ENCODE results near the gene COL26A1.
A peak's percentile ranks its signal among the peaks of the same experiment; 100 is the strongest.
"Not testable (repeated sequence)": the region's sequence is repeated elsewhere in the genome, so short reads cannot be mapped to it uniquely, and the experiment has no call there.

The COL26A1 gene

DNA sequence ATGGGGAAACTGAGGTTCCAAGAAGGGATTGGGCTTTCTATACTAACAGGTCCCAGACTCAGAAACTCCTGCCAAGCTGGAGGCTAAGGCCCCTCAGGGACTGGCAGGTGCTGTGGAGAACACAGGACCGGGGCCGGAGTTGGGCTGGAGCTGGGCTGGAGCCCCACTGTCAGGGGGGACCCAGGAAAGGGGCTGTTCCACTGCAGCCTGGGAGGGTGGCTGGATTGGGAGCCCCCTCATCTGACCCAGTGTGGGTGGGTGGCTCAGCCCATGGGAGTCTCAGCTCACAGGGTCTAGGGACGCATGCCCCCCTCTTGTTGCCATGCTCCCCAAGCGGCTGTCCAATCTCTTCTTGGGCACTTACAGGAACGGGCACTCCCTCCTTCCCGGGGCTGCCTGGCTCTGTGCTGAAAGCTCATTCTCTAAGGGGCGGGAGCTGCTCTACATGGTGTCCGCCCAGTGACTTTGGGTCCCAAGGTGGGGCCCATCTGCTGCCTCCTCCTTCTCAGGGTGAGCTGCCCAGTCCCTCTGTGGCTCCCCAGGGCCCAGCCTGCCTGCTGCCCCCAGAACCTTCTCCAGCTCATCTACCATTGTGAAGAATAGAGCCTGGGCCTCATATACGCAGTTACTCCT, 139.9 kb downstream of the COL26A1 start:
- no peak for DNase-seq (ENCODE audit: low spot score)

DNA sequence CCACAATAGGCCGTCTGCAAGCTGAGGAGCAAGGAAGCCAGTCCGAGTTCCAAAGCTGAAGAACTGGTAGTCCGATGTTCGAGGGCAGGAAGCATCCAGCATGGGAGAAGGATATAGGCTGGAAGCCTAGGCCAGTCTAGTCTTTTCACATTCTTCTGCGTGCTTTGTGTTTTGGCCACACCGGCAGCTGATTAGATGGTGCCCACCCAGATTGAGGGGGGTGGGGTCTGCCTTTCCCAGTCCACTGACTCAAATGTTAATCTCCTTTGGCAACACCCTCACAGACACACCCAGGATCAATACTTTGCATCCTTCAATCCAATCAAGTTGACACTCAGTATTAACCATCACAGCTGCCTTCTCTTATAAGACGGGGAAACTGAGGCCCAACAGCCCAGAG, 142.8 kb downstream of the COL26A1 start:
- not testable (repeated sequence) for DNase-seq (ENCODE audit: low spot score)

DNA sequence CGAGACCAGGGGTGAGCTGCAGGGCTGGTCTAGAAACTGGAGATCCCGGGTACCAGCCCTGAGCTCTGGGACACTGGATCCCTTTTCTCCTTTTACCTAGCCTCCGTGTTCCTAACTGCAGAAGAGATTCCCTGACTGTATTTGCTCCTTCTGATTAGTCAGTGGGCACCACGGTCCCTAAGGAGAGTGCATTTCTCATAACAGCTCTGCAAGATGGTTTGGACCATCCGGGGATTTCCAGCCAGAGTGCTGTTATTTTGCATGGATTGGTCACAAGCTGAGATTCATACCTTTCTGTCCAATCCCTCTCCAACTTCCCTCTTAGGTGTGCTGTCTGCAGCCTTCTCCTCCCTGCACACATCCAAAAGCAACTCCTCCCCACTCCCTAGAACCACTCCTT, 143.9 kb downstream of the COL26A1 start:
- DNase-seq (ENCODE audit: low spot score): no peak

DNA sequence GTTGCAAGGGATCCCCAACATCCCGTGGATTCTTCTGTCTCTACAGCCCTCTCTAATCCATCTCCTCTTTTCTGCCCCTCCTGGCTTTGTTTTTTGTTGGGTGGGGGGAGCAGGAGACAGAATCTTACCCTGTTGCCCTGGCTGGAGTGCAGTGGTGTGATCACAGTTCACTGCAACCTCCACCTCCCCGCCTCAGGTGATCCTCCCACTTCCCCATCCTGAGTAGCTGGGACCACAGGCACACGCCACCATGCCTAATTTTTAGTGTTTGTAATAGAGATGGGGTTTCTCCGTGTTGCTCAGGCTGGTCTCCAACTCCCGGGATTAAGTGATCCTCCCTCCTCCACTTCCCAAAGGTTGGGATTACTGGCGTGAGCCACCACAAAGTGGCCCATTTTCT, 144.7 kb downstream of the COL26A1 start:
- DNase-seq (ENCODE audit: low spot score): no peak

DNA sequence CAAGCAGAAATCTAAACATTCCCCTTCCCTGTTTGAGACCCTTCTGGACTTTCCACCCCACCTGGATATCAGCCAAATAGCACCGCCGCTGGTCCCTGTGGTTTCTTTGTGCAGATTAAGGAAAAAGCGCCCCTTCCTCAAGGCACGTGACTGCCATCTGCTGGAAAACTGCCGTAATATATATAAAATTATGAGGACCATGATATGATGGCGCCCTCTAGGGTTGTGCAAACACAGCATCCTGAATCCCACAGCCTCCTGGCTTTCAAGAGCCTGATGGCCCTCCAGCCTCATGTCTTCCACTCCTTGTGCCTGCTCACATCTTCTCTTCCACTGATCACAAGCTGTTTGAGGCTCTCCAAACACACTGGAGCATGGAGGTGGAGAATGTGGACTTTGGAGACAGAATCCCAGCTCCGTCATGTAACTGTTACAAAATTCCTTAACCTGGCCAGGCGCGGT, 145.1 kb downstream of the COL26A1 start:
- DNase-seq (ENCODE audit: low spot score): peak; percentile 1

DNA sequence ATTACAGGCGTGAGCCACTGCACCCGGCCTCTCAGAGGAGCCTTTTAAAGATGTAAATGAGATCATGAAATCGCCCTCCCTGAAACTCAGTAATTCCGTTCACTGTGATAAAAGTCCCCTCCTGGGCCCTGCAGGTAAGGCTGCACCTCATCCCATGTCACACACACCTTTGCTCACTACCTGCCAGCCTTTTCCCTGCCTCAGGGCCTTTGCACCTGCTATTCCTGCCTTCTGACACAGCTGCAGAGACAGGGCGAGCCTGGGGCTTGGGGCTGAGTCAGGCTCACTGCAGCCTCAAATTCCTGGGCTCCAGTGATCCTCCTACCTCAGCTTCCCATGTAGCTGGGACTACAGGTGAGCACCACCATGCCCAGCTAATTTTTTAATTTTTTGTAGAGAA, 147.6 kb downstream of the COL26A1 start:
- DNase-seq (ENCODE audit: low spot score): no peak

DNA sequence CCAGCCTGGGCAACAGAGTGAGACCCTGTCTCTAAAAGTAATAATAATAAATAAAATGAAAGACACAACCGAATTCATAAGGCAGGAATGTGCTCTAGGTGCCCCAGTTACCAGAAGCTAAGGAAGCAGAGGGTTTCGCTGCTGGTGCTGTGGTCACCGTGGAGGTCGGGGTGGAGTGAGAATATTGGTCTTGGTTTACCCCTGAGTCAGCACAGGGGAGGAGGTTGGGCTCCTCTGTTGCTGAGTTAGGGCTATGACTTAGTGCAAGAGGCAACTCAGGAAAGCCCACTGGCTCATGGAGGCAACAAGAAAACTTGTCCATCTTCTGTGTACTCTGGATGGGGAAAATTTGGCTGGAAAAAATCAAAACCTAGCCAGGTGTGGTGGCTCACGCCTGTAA, 149.3 kb downstream of the COL26A1 start:
- no peak for DNase-seq (ENCODE audit: low spot score)

DNA sequence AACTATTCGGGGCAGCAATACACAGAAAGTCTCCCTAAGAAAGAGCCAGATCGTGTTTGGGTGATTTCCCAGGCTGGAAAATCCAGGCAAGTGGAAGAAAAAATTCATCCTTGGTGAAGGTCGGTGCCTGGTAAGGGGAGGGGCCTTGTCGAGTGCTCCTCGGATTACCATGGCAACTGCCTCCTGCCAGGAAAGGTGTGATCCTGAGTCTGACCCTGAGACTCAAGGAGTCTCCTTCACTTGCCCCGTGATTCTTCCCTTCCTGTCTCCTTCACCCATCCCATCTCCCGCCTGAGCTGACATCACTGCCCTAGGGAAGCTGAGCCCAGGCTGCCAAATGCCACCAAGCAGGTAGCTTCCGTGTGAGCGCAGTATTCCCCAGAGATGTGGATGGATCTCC, 154.2 kb downstream of the COL26A1 start:
- DNase-seq (ENCODE audit: low spot score): no peak

DNA sequence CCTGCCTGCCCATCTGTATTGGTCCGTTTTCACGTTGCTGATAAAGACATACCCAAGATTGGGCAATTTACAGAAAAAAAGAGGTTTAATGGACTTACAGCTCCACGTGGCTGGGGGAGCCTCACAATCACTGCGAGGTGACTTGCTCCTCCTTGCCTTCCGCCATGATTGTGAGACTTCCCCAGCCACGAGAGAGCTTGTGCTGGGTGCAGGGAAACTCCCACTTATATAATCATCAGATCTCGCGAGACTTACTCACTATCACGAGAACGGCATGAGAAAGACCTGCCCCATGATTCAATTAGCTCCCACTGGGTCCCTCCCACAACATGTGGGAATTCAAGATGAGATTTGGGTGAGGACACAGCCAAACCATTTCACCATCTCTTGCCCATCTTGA, 154.6 kb downstream of the COL26A1 start:
- DNase-seq (ENCODE audit: low spot score): no peak

DNA sequence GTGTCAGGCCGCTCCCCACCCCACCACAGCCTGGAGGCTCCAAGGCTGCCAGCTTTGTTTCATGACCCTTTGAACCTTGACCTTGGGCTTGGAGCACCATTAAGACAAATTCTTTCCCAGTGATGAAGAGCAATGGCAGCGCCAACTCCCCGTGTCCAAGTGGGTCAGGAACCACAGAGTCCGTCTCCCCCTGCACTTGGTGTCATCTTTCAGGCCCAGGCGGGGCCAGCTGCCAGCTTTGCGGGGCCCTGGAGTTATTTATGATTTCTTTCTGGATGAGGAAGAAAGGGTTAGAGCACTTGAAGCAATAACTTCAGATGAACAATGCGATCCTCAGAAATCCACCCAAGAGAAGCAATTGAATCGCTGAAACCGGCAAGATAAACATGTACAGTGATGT, 155.7 kb downstream of the COL26A1 start:
- no peak for DNase-seq (ENCODE audit: low spot score)

DNA sequence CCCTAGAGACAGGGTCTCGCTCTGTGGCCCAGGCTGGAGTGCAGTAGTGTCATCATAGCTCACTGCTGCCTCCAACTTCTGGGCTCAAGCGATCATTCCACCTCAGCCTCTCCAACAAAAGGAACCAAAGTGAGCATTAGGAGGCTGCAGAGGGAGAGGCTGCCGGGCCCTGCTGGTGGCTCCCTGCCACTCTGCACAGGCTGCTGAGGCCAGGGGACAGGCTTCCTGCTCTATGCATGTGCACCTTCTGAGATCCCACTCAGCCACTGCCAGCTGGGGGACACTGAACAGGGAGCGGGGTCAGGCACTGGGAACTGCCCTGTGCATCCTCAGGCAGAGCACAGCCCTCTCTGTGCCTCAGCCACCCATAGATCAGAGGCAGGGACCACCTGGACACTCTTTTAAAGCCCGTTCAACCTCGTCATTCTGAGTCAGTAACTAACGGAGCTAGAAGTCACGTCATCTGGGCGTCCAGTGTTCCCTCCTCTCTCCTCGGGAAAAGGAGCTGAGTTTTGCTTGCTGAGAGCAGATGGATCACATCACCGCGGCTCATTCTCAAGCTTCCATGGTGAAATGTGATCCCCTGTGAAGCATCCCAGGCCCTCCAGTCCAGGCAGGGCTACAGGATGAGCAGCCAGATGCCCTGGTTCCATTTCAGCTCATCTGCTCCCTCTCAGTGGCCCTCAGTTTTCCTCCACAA, 156.8 kb downstream of the COL26A1 start:
- DNase-seq (ENCODE audit: low spot score): no peak

DNA sequence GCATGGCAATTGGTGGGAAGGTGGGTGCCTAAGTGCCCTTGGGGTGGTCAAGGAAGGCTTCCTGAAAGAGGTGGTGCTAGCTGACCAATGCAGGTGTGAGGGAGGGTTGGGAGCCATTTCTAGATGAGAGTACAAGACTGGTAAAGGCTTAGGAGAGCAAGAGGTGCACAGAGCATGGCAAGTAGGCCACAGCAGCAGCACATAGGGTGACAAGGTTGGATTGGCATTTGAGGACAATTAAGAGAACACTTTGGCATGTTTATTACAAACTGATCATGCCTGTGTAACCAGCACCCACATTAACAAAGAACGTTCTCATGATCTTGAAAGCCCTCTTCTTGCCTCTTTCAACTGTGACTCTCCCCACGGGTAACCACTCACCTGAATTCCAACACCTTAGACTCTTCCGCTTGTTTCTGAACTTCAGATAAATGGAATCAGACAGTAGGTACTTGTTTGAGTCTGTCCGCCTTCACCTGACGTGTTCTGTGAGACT, 158.8 kb downstream of the COL26A1 start:
- DNase-seq (ENCODE audit: low spot score): no peak

DNA sequence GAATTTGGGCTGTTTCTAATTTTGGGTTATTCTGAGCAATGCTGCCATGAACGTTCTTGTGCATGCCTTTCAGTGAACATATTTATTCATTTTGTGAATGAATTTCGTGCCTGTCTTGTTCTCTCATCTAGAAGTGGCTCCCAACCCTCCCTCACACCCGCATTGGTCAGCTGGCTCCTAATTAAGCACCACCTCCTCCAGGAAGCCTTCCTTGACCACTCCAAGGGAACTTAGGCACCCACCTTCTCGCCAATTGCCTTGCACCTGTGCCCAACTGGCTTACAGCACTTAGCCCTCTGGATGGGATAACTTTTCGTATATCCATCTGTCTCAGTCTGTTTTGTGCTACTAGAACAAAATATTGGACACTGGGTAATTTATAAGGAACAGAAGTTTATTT, 159.3 kb downstream of the COL26A1 start:
- no peak for DNase-seq (ENCODE audit: low spot score)

DNA sequence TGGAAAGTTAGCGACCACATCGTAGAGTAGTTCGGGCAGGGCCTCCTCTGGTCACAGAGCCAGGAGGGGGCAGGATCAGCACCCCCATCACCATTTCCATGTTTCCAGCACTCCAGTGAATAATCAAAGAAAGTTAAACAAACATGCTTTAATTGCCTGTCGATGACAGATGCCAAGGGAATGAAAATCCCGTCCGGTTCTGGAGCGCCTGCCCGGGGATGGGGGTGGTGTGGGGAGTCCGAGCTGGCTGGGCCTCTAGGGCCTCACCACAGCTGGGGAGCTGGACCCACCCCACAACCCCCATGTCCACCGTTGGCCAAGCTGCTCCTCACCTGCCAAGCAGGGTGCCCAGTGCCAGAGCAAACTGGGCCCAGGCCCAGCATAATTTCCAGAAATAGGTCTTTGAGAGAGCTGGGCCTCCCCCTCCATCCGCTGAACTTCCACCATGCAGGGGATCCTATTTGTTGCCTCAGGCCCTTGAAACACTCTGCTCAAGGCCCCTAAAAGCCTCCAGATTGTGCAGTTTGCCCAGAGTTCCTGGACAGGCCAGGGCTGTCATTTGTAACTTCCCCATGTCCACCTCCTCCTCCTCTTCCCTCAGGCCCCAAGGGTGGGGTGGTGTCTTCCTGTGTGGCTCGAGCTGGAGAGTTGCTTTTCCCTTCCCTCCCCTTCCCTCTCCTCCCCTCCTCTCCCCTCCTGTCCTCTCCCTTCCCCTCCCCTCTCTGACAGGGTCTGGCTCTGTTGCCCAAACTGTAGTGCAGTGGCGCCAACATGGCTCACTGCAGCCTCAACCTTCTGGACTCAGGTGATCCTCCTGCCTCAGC, 165.4 kb downstream of the COL26A1 start:
- DNase-seq (ENCODE audit: low spot score): no peak

DNA sequence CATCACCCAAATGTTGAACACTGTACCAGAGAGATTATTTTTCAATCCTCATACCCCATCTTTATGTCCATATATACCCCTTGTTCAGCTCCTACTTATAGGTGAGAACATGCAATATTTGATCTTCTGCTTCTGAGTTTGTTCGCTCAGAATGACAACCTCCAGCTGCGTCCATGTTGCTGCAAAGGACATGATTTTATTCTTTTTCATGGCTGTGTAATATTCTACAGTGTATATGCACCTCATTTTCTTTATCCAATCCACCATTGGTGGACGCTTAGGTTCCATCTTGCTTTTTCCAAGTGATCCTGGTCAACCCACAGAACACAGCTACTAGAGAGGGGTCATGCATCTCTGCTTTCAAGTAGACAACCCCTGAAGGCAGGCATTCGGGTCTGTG, 166.9 kb downstream of the COL26A1 start:
- DNase-seq (ENCODE audit: low spot score): no peak

DNA sequence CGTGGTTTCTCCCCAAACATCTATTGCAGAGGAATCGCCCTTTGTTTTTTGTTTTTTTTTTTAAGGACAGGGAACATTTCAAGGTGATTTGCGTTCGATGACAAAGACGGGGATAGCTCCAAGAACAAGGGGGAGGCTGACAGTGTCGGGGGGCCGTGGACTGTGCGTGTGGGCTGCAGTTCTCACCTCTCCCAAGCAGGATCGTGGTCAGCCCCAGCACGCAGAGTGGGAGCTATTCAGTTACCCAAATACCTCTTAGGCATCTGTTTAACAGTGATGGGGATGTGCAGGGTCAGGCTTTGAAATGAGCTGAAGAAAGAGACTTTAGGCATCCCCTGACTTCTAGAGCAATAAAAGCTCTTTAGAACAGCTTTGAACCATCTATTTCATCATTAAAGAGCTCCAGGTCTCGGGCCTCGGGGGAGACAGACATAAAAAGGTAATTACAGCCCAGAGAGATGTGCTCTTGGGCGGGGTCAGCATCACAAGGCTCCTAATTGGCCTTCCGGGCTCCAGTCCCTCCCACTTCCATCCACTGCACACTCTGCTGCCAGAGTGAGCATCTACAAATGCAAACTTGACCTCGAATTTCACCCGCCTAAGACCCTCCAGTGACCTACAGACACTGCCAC, 169.2 kb downstream of the COL26A1 start:
- no peak for DNase-seq (ENCODE audit: low spot score)

DNA sequence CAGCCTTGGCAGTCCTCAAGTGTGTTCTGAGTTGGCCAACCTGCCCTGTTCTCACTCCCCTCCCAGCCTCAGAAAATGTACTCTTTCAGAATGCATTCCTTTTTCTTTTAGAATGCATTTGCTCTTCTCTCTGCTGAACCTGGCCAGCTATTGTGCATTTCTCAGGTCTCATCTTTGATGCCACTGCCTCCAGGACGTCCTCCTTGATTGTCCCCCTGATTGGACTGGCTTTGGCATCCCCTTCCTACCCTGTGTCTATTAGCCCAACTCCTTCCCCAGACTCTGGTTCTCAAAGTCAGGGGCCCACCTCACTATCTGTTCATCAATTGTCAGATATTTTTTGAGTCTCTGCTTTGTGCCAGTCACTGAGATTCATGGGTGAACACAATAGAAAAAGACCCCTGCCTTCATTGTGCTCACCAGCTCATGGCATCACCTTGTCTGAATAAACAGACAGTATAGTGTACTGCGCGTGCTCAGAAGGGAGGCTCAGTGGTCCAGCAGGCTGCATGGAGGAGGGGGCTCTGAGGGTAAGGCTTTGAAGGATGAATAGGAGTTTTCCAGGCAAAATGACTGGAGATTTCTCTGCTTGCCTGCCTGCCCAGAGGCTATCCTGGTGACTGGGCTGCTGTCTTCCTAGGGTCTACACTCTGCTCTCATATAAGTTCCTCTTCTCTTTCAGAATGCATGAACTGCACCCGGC, 169.9 kb downstream of the COL26A1 start:
- DNase-seq (ENCODE audit: low spot score): no peak

DNA sequence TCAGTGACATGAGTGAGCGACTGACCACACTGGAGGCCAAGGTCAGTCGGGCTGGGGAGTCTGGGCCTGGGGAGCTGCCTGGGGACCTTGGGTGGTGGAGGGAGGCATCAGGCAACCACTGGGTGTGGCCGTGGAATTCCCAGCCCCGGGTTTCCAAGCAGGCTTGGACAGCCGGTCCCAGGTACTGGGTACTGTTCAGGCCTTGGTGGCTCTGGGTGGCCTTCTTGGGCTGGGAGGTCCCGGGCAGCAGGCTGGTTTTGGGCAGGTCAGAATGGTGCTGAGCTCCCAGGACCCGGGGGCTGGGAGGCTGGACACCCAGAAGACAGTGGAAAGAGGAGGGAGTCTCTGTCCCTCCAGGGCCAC, 170.4 kb downstream of the COL26A1 start:
- DNase-seq (ENCODE audit: low spot score): no peak

DNA sequence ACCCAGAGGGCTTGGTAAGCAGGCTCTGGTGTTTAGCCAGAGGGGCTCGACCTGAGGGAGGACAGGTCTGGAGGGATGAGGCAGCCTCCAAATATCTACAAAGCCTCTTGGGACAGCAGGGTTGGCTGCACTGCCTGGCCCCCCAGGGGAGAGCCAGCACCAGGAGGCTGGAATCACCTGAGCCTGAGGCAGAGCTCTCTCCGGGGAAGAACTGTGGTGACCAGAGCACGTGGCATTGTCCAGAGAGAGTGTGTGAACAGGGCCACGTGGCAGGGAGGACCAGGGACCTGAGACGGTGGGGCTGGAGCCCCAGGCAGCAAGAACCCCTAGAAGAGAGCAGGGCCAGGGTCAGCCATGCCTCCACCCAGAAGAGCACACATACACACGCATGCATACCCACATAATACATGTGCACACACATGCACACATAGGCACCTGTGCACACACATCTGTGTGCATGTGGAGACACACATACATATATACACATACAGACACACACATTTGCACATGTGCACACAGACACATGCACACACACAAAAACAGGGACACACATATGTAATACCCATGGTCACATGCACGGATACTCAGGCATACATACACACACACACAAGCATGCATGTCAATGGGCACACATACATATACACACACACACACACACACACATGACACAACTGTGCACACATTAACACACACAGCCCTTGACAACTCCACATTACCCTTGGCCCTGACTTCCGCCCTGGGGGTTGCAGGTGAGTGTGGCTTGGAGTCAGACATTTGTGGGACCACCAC, 171.5 kb downstream of the COL26A1 start:
- no peak for DNase-seq (ENCODE audit: low spot score)

DNA sequence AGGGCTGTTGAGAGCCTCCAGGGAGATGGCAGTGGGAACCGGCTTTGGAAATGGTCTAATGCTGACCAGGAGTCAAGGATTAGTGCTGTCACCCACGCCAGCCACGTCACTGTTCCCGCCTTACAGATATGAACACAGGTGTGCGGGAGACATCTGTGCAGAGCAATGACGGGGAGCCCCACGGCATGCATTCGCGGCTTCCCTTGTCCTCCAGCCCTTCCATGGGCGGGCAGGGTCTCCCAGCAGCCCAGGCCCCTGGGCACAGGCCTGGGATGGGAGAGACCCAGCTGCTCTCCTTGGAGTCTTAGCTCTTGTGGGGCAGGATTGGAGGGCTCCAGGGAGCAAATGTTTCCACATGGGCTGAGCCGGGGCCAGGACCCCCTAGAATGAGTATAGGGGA, 172.2 kb downstream of the COL26A1 start:
- no peak for DNase-seq (ENCODE audit: low spot score)

DNA sequence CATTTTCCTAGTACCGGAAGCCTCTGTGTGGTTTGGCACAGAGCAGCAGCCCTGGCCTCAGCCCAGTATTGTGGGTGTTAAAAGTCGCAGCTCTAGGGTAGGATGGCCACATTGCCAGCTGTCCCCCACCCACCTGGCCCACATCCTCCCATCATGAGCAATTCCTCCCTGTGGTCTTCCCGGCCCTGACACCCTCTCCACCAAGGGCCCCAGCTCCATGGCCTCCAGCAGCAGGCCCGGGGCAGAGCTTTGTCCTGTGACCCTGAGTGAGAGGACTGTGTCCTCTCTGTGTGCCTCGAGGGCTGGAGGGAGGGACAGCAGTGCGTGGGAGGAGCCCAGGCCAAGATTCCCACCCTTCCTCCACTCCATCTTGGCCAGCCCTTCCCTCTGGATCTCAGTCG, 172.7 kb downstream of the COL26A1 start:
- DNase-seq (ENCODE audit: low spot score): no peak
